AG04450 (cell line): ENCODE measurements around the gene CDC7. TPM values are rescaled to one million over a fixed set of nuclear protein-coding genes. Genes with fewer than 3 reads are reported as not detected.

Experiments
- CTCF ChIA-PET: fragments of 300-600, 350-600 bp; formaldehyde crosslinking; extraction: SDS; loops from one replicate; lab custom pipeline; 2022; ENCODE audit warnings: antibody characterized with exemption, inconsistent platforms; lab: Charles Lee
- POLR2A ChIA-PET: fragments of 350-600 bp; formaldehyde crosslinking; extraction: SDS; loops from one replicate; lab custom pipeline; 2021; ENCODE audit warnings: antibody characterized with exemption, inconsistent platforms; lab: Yijun Ruan, JAX
- DNase-seq: peaks from one replicate; pipeline ENCODE4 v3.0.0-alpha.2; 2011; ENCODE audit warnings: low read depth, low spot score
- H3K27ac ChIP-seq: one replicate; pipeline ENCODE4 v1.5.1; 2012; ENCODE audit warnings: low read depth, low read length, control low read depth
- H3K27me3 ChIP-seq: one replicate; pipeline ENCODE4 v1.6.0; 2012; ENCODE audit warnings: low read length; ENCODE audit not compliant: control insufficient read depth, insufficient read depth
- H3K4me3 ChIP-seq: 2 replicates; pipeline ENCODE4 v1.5.1; 2011; ENCODE audit warnings: mild to moderate bottlenecking, low read depth, low read length, control low read depth
- H3K9me3 ChIP-seq: 2 replicates; pipeline ENCODE4 v1.5.1; 2012; ENCODE audit warnings: low read length; ENCODE audit not compliant: control insufficient read depth, insufficient read depth
- CTCF ChIP-seq: IDR thresholded peaks from 2 replicates; pipeline ENCODE4 v1.5.1; 2011; ENCODE audit warnings: low read depth, low read length, control low read depth, inconsistent platforms
- polyA plus RNA-seq: library from polyadenylated mRNA; depleted of rRNA; stranded (reverse); fragments of >200 nt; gene quantifications from 2 replicates; pipeline ENCODE4 v1.2.3, GENCODE V29; 2011

Gene CDC7
- polyA plus RNA-seq, 1 experiment: 4.6 TPM

- Histone ChIP-seq H3K27ac (no peak overlapping the region), H3K27me3 (peaks cover 11% of the 10 kb centered on the region), H3K4me3 (no peak overlapping the region), H3K9me3 (no peaks in the 10 kb centered on the region)
- ChIA-PET CTCF (no interaction called here), POLR2A (no interaction called here)
- no peak for TF ChIP-seq CTCF
- DNase-seq: no peak
Measured at GRCh38 chr1:91476533-91477217, 24.0 kb upstream of the CDC7 start.

GRCh38 chr1:91487469-91487868, 13.2 kb upstream of the CDC7 start:
- no peak for TF ChIP-seq CTCF
- H3K4me3 ChIP-seq: no peak overlapping the region
- no peak for DNase-seq
- H3K27ac ChIP-seq: no peak overlapping the region
- ChIA-PET POLR2A (no interaction called here), CTCF (no interaction called here)
- no peaks in the 10 kb centered on the region for H3K27me3 ChIP-seq
- H3K9me3 ChIP-seq: no peaks in the 10 kb centered on the region

- no peak for DNase-seq
- no peak for TF ChIP-seq CTCF
Measured at GRCh38 chr1:91490501-91490900, 10.2 kb upstream of the CDC7 start.

GRCh38 chr1:91498035-91498434, 2.6 kb upstream of the CDC7 start:
- Histone ChIP-seq H3K9me3 (no peaks in the 10 kb centered on the region), H3K4me3 (no peak overlapping the region), H3K27me3 (peaks cover 11% of the 10 kb centered on the region), H3K27ac (no peak overlapping the region)
- CTCF ChIA-PET: no interaction called here
- no peak for TF ChIP-seq CTCF
- DNase-seq: no peak
- POLR2A ChIA-PET: no interaction called here

More at GRCh38 chr1:91490501-91490900, 10.2 kb upstream of the CDC7 start:
- ChIA-PET POLR2A (no interaction called here), CTCF (interaction anchor here (0.6 kb wide), 1 partner anchor 891 kb away, joined by 3 read pairs; no protein-coding TSS in a partner anchor)
- no peak overlapping the region for H3K4me3 ChIP-seq
- peaks cover 8% of the 10 kb centered on the region for H3K27me3 ChIP-seq
- H3K27ac ChIP-seq: no peak overlapping the region
- H3K9me3 ChIP-seq: no peaks in the 10 kb centered on the region

GRCh38 chr1:91498498-91499245, 2.0 kb upstream of the CDC7 start:
- TF ChIP-seq CTCF: no peak
- DNase-seq: no peak
- ChIA-PET POLR2A (no interaction called here), CTCF (interaction anchor here (1.5 kb wide), 1 partner anchor 812 kb away, joined by 6 read pairs; no protein-coding TSS in a partner anchor)
- peaks cover 10% of the 10 kb centered on the region for H3K27me3 ChIP-seq
- H3K4me3 ChIP-seq: no peak overlapping the region
- H3K27ac ChIP-seq: no peak overlapping the region
- H3K9me3 ChIP-seq: no peaks in the 10 kb centered on the region
